C4-2B (cell line): ENCODE data around the gene TMCC1.
"Not testable (repeated sequence)": the region's sequence is repeated elsewhere in the genome, so short reads cannot be mapped to it uniquely, and the experiment has no call there.

ENCODE experiments used
- H3K27ac ChIP-seq: fragments of 450-650 bp; 2 replicates; pipeline ENCODE4 v1.5.1; 2017
- CTCF ChIP-seq: fragments of 450-650 bp; conservative IDR thresholded peaks from 2 replicates; pipeline ENCODE4 v1.5.1; 2017; ENCODE audit warnings: mild to moderate bottlenecking
- ZFX ChIP-seq: fragments of 450-650 bp; IDR thresholded peaks from 2 replicates; pipeline ENCODE4 v1.6.1; 2017

TMCC1 gene

GRCh38 chr3:129645286-129645685 is 248.2 kb downstream of the TMCC1 start:
- no peak overlapping the region for H3K27ac ChIP-seq
- no peak for TF ChIP-seq CTCF
- TF ChIP-seq ZFX = no peak

GRCh38 chr3:129644836-129645235 is 248.7 kb downstream of the TMCC1 start:
- no peak overlapping the region for H3K27ac ChIP-seq
- no peak for TF ChIP-seq CTCF
- no peak for TF ChIP-seq ZFX

GRCh38 chr3:129641567-129642260 is 251.8 kb downstream of the TMCC1 start:
- not testable (repeated sequence) for H3K27ac ChIP-seq

GRCh38 chr3:129640985-129641384 is 252.5 kb downstream of the TMCC1 start:
- H3K27ac ChIP-seq = not testable (repeated sequence)

GRCh38 chr3:129638481-129638880 is 255.0 kb downstream of the TMCC1 start:
- no peak overlapping the region for H3K27ac ChIP-seq
- TF ChIP-seq ZFX (no peak), CTCF (no peak)

- TF ChIP-seq CTCF (no peak), ZFX (no peak)
- no peak overlapping the region for H3K27ac ChIP-seq
These were observed 257.4 kb downstream of the TMCC1 start for GRCh38 chr3:129636082-129636481.

- no peak overlapping the region for H3K27ac ChIP-seq
- no peak for TF ChIP-seq CTCF
- TF ChIP-seq ZFX = no peak
These were observed 257.9 kb downstream of the TMCC1 start for GRCh38 chr3:129635656-129636055.

- TF ChIP-seq ZFX (no peak), CTCF (no peak)
These were observed 259.6 kb downstream of the TMCC1 start for GRCh38 chr3:129633751-129634481.

More at GRCh38 chr3:129633751-129634481, 259.6 kb downstream of the TMCC1 start:
- peak overlapping the region; percentile 8 for H3K27ac ChIP-seq
